ENCODE measurements around the gene SSBP3. TPM values are rescaled to one million over a fixed set of nuclear protein-coding genes. Genes with fewer than 3 reads are reported as not detected.

SSBP3 gene
- total RNA-seq, 3 donors from 2014 or later: 21.3 to 28.0 (median 25.6) TPM

- DNase-seq (ENCODE audit: low spot score in 2 of 2): no peak
- intact Hi-C loops (cut with DNase I; ENCODE audit: low total_unique reads): no loop called here
- no peaks in the 10 kb centered on the region for H3K4me1 ChIP-seq
- H3K4me3 ChIP-seq: no peak overlapping the region
- H3K9me3 ChIP-seq: no peaks in the 10 kb centered on the region
- H3K27ac ChIP-seq: no peak overlapping the region
- no peaks in the 10 kb centered on the region for H3K27me3 ChIP-seq
- TF ChIP-seq POLR2A (IDR thresholded peaks at IDR 0.05): no peak
- TF ChIP-seq CTCF (IDR thresholded peaks at IDR 0.05): no peak
- TF ChIP-seq POLR2AphosphoS5 (IDR thresholded peaks at IDR 0.05): no peak
- no peaks in the 10 kb centered on the region for H3K36me3 ChIP-seq
Observed at GRCh38 chr1:54358503-54359168, 47.6 kb downstream of the SSBP3 start.

- intact Hi-C loops (cut with DNase I; ENCODE audit: low total_unique reads): no loop called here
- Histone ChIP-seq H3K9me3 (no peaks in the 10 kb centered on the region), H3K27me3 (no peaks in the 10 kb centered on the region), H3K27ac (no peak overlapping the region), H3K4me1 (no peaks in the 10 kb centered on the region), H3K4me3 (no peak overlapping the region), H3K36me3 (no peaks in the 10 kb centered on the region)
- DNase-seq (ENCODE audit: low spot score in 2 of 2): no peak
- TF ChIP-seq CTCF (IDR thresholded peaks at IDR 0.05) (no peak), POLR2A (IDR thresholded peaks at IDR 0.05) (no peak), POLR2AphosphoS5 (IDR thresholded peaks at IDR 0.05) (no peak)
Observed at GRCh38 chr1:54357967-54358366, 48.2 kb downstream of the SSBP3 start.

GRCh38 chr1:54356680-54357147 lies 49.5 kb downstream of the SSBP3 start:
- intact Hi-C loops (cut with DNase I; ENCODE audit: low total_unique reads): no loop called here
- TF ChIP-seq POLR2A (IDR thresholded peaks at IDR 0.05): no peak
- no peak for TF ChIP-seq POLR2AphosphoS5 (IDR thresholded peaks at IDR 0.05)
- no peak for TF ChIP-seq CTCF (IDR thresholded peaks at IDR 0.05)
- Histone ChIP-seq H3K4me3 (no peak overlapping the region), H3K9me3 (no peaks in the 10 kb centered on the region), H3K27me3 (no peaks in the 10 kb centered on the region), H3K4me1 (no peaks in the 10 kb centered on the region), H3K36me3 (no peaks in the 10 kb centered on the region), H3K27ac (no peak overlapping the region)
- DNase-seq (ENCODE audit: low spot score in 2 of 2): no peak

- no peaks in the 10 kb centered on the region for H3K9me3 ChIP-seq
- no peaks in the 10 kb centered on the region for H3K4me1 ChIP-seq
- H3K27ac ChIP-seq: no peak overlapping the region
- no peak for DNase-seq (ENCODE audit: low spot score in 2 of 2)
- TF ChIP-seq POLR2A (IDR thresholded peaks at IDR 0.05) (no peak), POLR2AphosphoS5 (IDR thresholded peaks at IDR 0.05) (no peak), CTCF (IDR thresholded peaks at IDR 0.05) (no peak)
- no peaks in the 10 kb centered on the region for H3K36me3 ChIP-seq
- H3K27me3 ChIP-seq: no peaks in the 10 kb centered on the region
- H3K4me3 ChIP-seq: no peak overlapping the region
- intact Hi-C loops (cut with DNase I; ENCODE audit: low total_unique reads): no loop called here
Observed at GRCh38 chr1:54355931-54356679, 50.1 kb downstream of the SSBP3 start.

GRCh38 chr1:54354899-54355298 lies 51.3 kb downstream of the SSBP3 start:
- Histone ChIP-seq H3K4me3 (no peak overlapping the region), H3K27ac (no peak overlapping the region), H3K9me3 (no peaks in the 10 kb centered on the region), H3K27me3 (no peaks in the 10 kb centered on the region), H3K36me3 (no peaks in the 10 kb centered on the region), H3K4me1 (no peaks in the 10 kb centered on the region)
- intact Hi-C loops (cut with DNase I; ENCODE audit: low total_unique reads): loop anchor here (5.0 kb wide), 1 partner anchor 1443 kb away; no protein-coding TSS in a partner anchor
- DNase-seq (ENCODE audit: low spot score in 2 of 2): no peak
- TF ChIP-seq CTCF (IDR thresholded peaks at IDR 0.05): no peak
- no peak for TF ChIP-seq POLR2AphosphoS5 (IDR thresholded peaks at IDR 0.05)
- TF ChIP-seq POLR2A (IDR thresholded peaks at IDR 0.05): no peak

All from breast epithelium (tissue), 4 donors.